HCEC 1CT (cell line): ENCODE measurements around the gene VDAC1.
"Not testable (repeated sequence)": the region's sequence is repeated elsewhere in the genome, so short reads cannot be mapped to it uniquely, and the experiment has no call there.

Source experiments
- DNase-seq: peaks from one replicate; pipeline ENCODE4 v3.0.0-alpha.2; 2017

VDAC1 gene

GRCh38 chr5:133994297-133994989, 10.3 kb downstream of the VDAC1 start:
- no peak for DNase-seq

- peak; percentile 83 for DNase-seq
Measured at GRCh38 chr5:133993185-133993936, 11.4 kb downstream of the VDAC1 start.

GRCh38 chr5:133992429-133993155, 12.2 kb downstream of the VDAC1 start:
- DNase-seq: no peak

- no peak for DNase-seq
Measured at GRCh38 chr5:133991171-133991910, 13.4 kb downstream of the VDAC1 start.

- no peak for DNase-seq
Measured at GRCh38 chr5:133990396-133990795, 14.4 kb downstream of the VDAC1 start.

- no peak for DNase-seq
Measured at GRCh38 chr5:133985540-133986180, 19.1 kb downstream of the VDAC1 start.

- DNase-seq: no peak
Measured at GRCh38 chr5:133983674-133984073, 21.1 kb downstream of the VDAC1 start.

- no peak for DNase-seq
Measured at GRCh38 chr5:133981714-133982113, 23.1 kb downstream of the VDAC1 start.

GRCh38 chr5:133980652-133981051, 24.1 kb downstream of the VDAC1 start:
- DNase-seq: no peak

- no peak for DNase-seq
Measured at GRCh38 chr5:133978943-133979342, 25.8 kb downstream of the VDAC1 start.

- peak; percentile 41 for DNase-seq
Measured at GRCh38 chr5:133977858-133978257, 26.9 kb downstream of the VDAC1 start.

GRCh38 chr5:133977161-133977787, 27.5 kb downstream of the VDAC1 start:
- no peak for DNase-seq

- not testable (repeated sequence) for DNase-seq
Measured at GRCh38 chr5:133975546-133975945, 29.2 kb downstream of the VDAC1 start.

- DNase-seq: no peak
Measured at GRCh38 chr5:133974142-133974541, 30.6 kb downstream of the VDAC1 start.

- no peak for DNase-seq
Measured at GRCh38 chr5:133970325-133970909, 34.4 kb downstream of the VDAC1 start.

GRCh38 chr5:133969654-133970324, 35.0 kb downstream of the VDAC1 start:
- DNase-seq: peak; percentile 40

- peak; percentile 97 for DNase-seq
Measured at GRCh38 chr5:133968204-133968980, 36.4 kb downstream of the VDAC1 start, which contains the start of gene C5orf15. C5orf15 (minus strand) TSS chr5:133968625; CDS start chr5:133968584, 41 bp downstream.

- peak; percentile 18 for DNase-seq
Measured at GRCh38 chr5:133967698-133968203, 37.0 kb downstream of the VDAC1 start.

GRCh38 chr5:133967124-133967523, 37.7 kb downstream of the VDAC1 start:
- no peak for DNase-seq

- no peak for DNase-seq
Measured at GRCh38 chr5:133966090-133966489, 38.7 kb downstream of the VDAC1 start.
